ENCODE results near the gene CAMKMT.
"Not testable (repeated sequence)": the region's sequence is repeated elsewhere in the genome, so short reads cannot be mapped to it uniquely, and the experiment has no call there.

Gene CAMKMT

DNA sequence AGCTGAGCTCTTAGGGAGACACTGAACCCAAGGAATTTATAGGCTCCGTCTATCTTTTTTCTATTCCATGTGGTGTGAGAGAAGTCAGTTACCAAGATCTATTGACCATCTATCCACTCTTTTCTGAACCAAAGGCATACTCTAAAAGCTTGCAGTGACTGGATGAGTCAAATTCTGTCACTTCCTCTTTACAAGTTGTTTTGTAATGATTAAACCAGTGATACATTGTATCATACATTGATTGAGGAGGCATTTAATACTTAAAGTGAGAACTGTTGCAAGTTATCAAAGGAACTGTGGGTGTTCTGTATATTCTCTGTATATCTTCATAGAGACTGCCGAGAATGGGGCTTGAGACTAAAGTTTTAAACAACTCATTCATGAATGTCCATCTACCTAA lies 188.8 kb downstream of the CAMKMT start:
- DNase-seq (ENCODE audit: low read depth): no peak

GRCh38 chr2:44551497-44551896 lies 189.8 kb downstream of the CAMKMT start:
- no peak for DNase-seq (ENCODE audit: low read depth)

- DNase-seq (ENCODE audit: low read depth): no peak
These were observed 191.7 kb downstream of the CAMKMT start for GRCh38 chr2:44553456-44553855.

DNA sequence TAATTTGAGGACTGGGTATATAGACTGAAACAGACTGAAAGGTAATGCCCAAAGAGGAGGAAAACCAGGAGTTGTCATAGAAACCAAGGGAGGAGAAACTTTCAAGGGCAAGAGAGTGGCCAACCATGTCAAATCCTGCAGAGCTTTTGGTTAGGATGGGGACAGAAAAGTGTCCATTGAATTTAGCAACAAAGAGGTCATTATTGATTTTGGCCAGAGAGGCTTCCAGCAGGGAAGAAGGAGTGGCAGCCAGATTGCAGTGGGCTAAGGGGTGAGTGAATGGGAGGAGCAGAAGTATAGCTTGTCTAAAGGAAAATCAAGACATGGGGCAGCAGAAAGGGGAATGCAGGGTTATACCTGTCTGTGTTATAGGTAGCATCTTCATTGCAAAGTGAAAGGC lies 194.0 kb downstream of the CAMKMT start:
- DNase-seq (ENCODE audit: low read depth): no peak

GRCh38 chr2:44559108-44559507 lies 197.4 kb downstream of the CAMKMT start:
- no peak for DNase-seq (ENCODE audit: low read depth)

DNA sequence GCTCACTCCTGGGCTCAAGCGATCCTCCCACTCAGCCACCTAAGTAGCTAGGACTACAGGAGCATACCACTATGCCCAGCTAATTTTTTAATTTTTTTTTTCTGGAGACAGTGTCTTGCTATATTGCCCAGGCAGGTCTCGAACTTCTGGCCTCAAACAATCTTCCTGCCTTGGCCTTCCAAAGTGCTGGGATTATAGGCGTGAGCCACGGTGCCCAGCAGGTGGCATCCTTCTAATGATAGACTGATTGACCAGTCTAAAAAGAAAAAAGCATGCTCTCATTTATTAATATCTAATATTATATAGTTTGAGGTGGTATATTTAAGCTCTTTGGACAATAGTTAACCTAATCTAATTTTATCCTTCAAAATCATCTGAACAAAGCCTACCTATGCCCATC lies 198.6 kb downstream of the CAMKMT start:
- no peak for DNase-seq (ENCODE audit: low read depth)

GRCh38 chr2:44560941-44561340 lies 199.2 kb downstream of the CAMKMT start:
- DNase-seq (ENCODE audit: low read depth): no peak

DNA sequence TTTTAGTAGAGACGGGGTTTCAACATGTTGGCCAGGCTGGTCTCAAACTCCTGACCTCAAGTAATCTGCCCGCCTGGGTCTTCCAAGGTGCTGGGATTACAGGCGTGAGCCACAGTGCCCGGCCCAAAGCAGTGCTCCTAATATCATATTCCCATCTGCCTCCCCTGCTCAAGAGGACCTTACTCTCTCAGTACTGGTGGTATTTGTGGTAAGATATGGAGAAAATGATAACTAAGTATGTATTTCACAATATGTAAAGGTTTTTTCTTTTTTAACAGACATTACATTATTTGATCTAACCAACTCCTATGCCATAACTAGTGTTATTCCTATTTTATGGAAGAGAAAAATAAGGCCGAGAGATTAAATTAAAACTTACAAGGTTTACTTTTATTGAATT lies 201.0 kb downstream of the CAMKMT start:
- no peak for DNase-seq (ENCODE audit: low read depth)

GRCh38 chr2:44564752-44565151 lies 203.0 kb downstream of the CAMKMT start:
- no peak for DNase-seq (ENCODE audit: low read depth)

GRCh38 chr2:44566059-44566458 lies 204.3 kb downstream of the CAMKMT start:
- no peak for DNase-seq (ENCODE audit: low read depth)

DNA sequence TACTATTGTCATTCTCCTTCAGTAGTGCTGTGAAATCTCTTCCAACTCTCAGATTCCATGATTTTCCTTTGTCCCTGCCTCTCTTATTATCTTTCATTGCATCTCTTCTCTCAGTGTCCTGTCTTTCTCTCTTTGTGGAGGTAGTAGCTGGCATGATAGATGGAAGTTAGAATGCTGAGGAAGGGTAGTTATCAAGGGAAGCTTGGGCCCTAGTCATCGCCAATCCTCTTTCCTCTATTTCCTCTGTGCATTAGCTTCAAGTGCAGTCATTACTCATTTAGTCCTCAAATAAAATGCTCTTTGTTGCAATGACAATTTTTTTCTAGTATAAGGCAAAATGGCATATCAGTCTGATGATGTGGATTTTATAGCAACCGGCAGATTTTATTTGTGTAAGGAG lies 207.7 kb downstream of the CAMKMT start:
- DNase-seq (ENCODE audit: low read depth): no peak

GRCh38 chr2:44570271-44570670 lies 208.5 kb downstream of the CAMKMT start:
- no peak for DNase-seq (ENCODE audit: low read depth)

GRCh38 chr2:44570777-44571176 lies 209.0 kb downstream of the CAMKMT start:
- DNase-seq (ENCODE audit: low read depth): no peak

GRCh38 chr2:44572196-44572900 lies 210.6 kb downstream of the CAMKMT start:
- DNase-seq (ENCODE audit: low read depth): no peak

GRCh38 chr2:44573996-44574395 lies 212.2 kb downstream of the CAMKMT start:
- no peak for DNase-seq (ENCODE audit: low read depth)

DNA sequence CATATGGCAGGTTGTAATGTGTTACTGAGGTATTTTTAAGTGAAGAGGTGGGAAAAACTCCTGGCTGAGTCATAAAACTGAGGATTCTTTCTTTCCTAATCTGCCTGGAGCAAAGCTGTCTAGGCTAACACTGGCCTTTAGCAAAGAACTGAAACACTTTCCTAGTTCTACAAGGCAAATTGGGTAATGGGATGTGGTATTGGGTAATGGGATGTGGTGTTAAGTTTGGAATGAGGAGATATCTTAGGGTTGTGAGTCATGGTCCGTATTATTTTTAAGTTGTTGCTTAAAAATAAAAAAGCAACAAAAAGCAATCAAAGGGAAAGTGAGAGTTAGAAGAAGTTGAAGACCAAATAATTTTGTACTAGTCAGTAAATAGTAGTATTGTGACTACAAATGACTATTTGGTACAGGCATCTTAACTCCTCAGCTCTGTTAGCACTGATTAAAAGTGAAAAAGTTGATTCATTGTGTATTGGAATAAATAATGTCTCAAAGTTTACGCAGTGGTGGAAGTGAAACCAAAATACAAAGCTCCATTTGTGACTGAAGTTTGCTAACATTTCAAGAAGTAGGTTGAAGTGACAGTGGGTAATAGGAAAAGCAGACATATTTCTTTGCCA lies 216.8 kb downstream of the CAMKMT start:
- no peak for DNase-seq (ENCODE audit: low read depth)

DNA sequence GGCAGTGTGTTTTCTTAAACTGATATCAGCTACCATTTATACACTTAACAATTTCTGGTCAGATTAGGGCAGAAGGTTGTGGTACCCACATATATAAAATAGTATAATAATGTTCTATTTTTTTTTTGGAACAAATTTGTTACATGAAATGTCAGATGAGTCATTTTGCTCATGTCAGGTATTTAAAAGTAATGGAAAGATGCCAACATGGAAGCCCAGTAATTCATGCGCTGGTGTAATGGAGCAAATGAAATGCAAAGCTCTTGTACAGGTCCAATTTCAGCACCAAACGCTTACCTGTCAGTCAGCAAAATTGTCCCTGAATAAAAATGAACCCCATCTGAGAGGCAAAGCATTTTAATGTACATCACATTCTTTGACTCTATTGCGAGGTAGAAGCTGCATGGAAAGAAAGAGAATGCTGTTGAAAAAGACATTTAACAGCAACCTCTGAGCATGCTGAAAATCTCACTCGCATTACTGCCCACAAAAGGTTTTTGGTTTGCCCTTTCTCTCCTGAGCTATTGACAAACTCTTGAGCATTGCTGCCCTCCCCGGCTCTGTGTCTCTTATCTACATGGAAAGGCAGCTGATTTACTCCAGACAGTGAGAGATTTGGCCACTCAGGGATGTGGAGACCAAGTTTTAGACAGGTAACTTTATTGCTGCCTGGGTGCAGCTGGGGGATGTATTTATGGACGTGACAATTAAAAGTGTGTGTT lies 217.5 kb downstream of the CAMKMT start:
- DNase-seq (ENCODE audit: low read depth): no peak

DNA sequence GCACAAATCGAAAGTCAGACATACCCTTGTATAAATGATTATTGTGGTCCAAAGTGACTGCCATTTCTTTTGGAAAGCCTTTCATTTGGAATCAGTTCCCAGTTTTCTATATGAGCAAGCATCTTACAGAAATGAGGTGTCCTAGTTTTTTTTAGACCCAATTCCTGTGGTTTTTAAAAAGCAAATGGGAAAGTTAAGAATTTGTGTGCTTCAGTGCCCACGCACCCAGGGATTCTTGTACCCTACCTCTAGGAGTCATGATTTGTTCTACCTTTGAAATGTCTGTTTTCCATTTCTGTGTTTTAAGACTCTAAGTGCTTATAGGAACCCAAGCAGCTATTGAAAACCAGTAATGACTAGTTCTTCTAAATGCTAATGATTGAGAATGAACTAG lies 218.1 kb downstream of the CAMKMT start:
- no peak for DNase-seq (ENCODE audit: low read depth)

- no peak for DNase-seq (ENCODE audit: low read depth)
These were observed 219.2 kb downstream of the CAMKMT start for GRCh38 chr2:44580875-44581515.

GRCh38 chr2:44582363-44583008 lies 220.7 kb downstream of the CAMKMT start:
- no peak for DNase-seq (ENCODE audit: low read depth)

GRCh38 chr2:44595615-44596014 lies 233.9 kb downstream of the CAMKMT start:
- not testable (repeated sequence) for DNase-seq (ENCODE audit: low read depth)

Measured in activated T-helper 9 cell treated with anti-CD3 and anti-CD28 coated beads, Interleukin-2, amount 50 U/mL, for 16 hours (primary cell).